Astrocyte of the hippocampus (primary cell): ENCODE results near the gene SYNDIG1.

ENCODE experiments used
- DNase-seq: peaks from one replicate; pipeline ENCODE4 v3.0.0; 2011; ENCODE audit warnings: low read depth, low spot score

The SYNDIG1 gene

GRCh38 chr20:24446811-24447210 lies 22.6 kb upstream of the SYNDIG1 start:
- DNase-seq, result no peak

DNA sequence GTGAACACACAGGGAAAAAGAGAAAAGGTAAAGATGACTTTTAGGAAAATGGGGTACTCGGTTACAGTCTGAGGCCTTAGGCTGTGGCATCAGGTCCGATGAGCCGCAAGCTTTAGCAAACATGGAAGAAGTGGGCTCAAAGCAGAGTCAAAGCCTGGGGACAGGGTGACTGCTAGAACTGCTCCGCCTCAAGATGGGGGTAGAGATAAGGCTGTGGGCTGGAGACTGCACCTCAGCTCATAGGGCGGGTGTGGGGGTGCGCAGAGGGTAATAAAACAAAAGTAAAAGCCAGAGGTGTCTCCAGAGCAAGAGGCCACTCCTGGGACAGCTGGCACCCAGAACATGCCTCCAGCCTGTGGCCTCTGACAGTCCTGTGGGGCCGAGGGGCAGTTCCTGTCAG lies 21.3 kb upstream of the SYNDIG1 start:
- DNase-seq, result no peak

DNA sequence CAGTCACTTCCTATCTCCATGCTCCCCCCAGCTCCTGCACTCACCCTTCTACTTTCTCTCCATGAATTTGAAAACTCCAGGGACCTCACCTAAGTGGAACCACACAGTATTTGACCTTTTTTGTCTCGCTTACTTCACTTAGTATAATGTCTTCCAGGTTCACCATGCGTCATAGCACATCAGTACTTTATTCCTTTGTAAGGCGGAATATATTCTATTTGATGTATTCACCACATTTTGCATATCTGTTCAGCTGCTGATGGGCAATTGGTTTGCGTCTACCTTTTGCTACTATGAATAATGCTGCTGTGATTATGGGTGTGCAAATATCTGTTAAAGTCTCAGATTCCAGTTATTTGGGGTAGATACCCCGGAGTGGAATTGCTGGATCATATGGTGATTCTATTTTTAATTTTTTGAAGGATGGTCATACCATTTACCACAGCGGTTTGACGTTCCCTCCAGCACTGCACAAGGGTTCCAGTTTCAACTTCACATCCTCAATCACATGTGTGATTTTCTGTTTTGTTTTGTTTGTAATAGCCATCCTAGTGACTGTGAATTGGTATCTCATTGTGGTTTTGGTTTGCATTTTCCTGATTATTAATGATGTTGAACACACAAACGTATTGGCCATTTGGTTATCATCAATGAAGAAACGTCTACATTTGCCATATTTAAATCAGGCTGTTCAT lies 20.3 kb upstream of the SYNDIG1 start:
- no peak for DNase-seq

DNA sequence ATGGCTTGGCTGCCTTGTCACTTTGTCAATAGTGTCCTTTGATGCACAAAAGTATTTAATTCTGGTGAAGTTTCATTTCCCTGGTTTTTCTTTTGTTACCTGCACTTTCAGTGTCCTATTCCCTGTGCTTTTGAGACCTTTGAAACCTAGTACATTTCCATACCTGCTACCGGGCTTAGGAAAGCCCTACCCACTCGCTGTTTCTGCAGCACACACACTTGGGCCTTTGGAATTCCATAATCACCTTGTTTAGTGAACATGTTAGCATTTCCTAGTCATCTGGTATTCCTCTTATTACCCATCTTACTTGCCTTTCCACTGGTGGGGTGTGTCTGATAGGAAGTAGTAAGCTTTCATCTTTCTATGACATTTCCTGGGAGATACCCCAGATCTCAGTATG lies 19.3 kb upstream of the SYNDIG1 start:
- no peak for DNase-seq

DNA sequence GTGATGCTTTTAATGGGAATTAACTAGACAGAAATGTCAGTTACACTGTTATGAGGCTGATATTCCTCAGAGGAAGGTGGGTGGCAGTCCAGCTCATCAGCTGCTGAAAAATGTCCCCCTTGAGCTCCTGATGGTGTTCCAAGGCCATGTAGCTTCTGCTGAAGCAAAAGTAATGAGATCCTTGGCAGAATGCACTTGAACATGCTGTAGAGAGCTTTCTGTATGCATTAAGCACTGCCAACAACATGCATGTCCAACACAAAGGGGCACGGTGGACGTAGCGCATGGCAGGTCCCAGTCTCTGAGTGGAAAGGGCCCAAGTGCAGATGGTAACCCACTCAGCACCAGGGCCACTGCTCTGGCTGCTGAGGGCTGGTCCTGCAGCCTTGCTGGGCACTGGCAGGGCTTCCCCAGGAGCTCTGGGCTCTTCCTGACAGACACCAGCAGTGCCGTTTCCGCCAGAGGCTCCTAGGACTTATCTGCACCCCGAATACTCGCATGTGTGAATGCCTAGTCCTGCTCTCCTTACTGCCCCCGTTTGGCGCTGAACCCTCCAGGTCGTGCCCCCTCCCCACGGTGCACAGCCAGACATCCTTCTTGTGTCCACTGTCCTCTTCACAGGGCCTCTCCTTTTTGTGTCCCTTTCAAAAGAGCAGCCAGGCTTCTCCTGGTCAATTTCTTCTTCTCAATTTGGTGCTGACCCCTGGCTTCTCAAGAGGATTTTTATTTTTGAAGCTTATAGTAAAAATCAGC lies 18.6 kb upstream of the SYNDIG1 start:
- DNase-seq, result no peak

DNA sequence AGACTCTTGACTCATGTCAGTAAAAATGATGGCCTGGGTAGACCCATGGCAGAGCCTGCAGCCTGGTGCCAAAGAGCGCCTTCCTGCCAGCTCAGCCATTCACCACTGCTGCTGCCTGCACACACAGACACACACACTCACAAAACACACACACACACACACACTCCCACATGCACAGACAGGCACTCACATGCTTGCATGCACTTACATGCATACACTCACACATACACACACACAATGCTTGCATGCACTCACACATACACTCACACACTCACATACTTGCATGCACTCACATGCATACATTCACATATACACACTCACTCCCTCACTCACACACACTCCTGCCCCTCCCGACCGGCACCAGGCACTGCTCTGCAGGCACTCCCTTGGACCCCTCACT lies 18.0 kb upstream of the SYNDIG1 start:
- no peak for DNase-seq

DNA sequence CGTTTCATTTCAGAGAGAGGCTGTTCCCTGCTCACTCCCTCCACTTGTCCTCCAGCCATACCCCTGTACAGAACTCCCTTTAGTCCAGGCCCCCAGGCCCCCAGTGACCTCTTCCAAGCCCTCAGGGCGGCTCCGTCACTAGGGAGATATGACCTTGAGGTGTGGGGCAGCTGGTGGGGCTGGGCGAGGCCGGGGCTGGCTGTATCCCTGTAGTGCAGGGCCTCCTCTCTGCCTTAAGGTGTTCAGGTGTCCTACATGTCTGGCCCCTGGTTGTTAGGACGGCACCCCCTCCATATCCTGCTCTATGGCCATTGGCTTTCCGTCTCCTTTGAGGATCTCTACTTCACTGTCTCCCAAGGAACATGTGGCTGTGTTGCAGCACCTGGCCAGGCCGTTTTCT lies 17.4 kb upstream of the SYNDIG1 start:
- DNase-seq, result no peak

DNA sequence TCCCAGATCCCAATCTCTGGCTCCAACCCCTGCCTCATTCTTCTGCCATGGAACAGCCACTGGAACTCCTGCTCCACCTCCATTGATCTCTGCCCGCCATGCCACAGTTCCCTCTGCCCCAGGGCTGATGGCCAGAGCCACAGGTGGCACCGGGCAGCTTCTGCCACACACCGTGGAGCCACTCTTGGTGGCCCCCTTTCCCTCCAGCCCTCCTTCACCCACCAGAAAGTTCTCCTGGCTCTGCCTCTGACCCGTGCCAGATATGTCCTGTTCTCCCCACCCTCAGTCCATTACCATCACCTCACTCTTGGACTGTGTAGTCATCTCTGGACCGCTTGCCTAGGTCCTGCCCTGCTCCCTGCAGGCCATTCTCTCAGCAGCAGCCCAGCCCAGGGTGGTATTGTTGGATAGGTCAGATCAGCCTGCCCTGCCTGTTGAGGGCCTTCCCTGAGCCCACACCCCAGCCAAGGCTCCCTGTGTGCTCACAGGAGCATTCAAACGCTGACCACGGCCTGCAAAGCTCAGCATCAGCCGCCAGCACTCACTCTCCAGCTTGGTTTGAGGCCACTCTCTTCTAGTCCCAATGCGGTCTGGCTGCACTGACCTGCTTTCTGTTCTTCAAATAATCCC lies 16.8 kb upstream of the SYNDIG1 start:
- no peak for DNase-seq

GRCh38 chr20:24453869-24454268 lies 15.6 kb upstream of the SYNDIG1 start:
- DNase-seq, result no peak

GRCh38 chr20:24455081-24455480 lies 14.3 kb upstream of the SYNDIG1 start:
- DNase-seq, result no peak

DNA sequence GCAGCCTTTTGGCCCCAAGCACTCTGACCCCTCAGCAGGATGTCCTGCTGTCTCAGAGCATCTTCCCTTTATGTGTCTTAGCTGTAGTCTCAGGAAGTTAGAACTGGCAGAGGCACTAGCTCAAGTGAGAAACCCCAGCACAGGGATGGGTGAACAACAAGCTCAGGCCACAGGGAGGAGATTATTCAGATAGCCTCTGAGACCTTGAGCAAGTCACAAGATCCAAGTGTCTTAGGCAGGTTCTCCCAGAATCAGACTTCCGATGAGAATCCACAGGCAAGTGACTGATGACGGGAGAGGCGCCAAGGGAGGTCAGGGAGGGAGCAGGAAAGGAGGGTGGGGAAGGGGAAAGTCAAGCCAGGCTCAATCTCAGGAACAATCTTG lies 13.0 kb upstream of the SYNDIG1 start:
- no peak for DNase-seq

GRCh38 chr20:24458436-24458835 lies 11.0 kb upstream of the SYNDIG1 start:
- DNase-seq, result no peak

GRCh38 chr20:24459733-24460132 lies 9.7 kb upstream of the SYNDIG1 start:
- no peak for DNase-seq

- DNase-seq, result no peak
These were observed 8.7 kb upstream of the SYNDIG1 start for GRCh38 chr20:24460712-24461111.

DNA sequence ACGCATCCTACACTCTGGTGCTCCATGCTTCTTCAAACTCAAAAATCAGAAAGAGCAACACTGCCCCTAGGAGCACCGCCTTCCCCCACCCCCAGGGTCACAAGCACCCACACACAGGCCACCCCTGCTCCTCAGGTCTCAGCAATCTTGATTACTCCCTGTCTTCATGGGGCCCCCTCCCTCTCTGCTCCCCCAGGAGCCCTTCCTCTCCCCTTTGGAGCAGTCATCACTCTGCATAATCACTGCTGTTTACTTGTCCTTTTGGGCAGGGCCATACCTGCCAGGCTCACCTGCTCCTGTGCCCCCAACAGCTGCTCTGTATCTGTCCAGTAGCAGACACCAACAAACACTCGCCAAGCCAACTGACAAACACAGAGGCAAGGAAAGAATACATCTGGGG lies 7.6 kb upstream of the SYNDIG1 start:
- no peak for DNase-seq

- DNase-seq, result no peak
These were observed 6.9 kb upstream of the SYNDIG1 start for GRCh38 chr20:24462460-24463010.

- DNase-seq, result no peak
These were observed 4.3 kb upstream of the SYNDIG1 start for GRCh38 chr20:24465159-24465558.

GRCh38 chr20:24465730-24466129 lies 3.7 kb upstream of the SYNDIG1 start:
- peak; percentile 87 for DNase-seq

GRCh38 chr20:24468401-24469115 lies 871 bp upstream of the SYNDIG1 start:
- no peak for DNase-seq

DNA sequence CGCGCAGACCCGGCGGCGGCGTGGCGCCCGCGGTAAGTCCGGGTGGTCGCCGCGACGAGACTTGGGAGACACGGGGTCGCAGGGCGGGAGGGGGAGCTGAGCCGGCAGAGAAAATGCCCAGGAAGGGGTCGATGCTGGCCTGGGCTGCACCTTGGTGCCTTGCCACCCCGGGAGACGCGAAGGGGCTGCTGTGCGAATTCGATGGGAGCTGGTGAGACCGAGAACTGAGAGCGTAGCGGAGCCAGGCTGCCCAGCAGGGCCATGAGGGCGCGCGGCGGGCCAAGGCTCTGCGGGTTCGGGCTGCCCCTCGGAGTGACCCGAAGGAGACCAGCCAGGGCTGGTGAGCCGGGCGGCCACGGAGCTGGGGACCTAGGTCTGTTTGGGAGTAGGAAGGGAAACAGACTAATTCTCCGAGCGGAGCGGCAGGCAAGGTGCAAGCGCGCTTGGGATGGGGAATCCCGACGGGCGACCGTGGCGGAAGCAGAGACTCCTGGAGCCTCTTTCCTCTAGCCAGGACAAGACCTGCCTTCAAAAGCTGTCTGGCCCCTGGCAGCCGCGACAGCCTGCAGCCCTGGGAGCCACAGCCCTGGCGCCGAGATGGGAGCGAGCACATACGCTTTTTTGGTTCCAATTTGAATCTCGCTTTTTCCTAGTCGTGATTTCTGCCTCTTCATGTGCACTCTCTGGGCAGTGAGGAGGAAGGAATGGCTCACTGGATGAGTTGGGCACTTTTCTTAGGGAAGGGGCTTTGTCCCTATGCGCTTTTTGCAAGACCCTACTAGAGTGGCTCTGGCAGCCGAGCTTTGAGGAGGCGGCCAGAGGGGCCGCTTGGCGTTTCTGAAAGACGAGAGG lies 691 bp downstream of the SYNDIG1 start:
- DNase-seq, result peak; percentile 73
